Stimulated activated CD8-positive, alpha-beta memory T cell treated with anti-CD3 and anti-CD28 coated beads, Interleukin-12 subunit alpha, Interleukin-12 subunit beta, amount 100 ng/mL, for 24 hours (primary cell): Measurements from ENCODE around the gene SRRM3.
"Not testable (repeated sequence)": the region's sequence is repeated elsewhere in the genome, so short reads cannot be mapped to it uniquely, and the experiment has no call there.

ENCODE experiments used
- DNase-seq: peaks from one replicate; pipeline ENCODE4 v3.0.0-alpha.2; 2020; ENCODE audit errors: extremely low read depth

SRRM3 gene

GRCh38 chr7:76187272-76187671 is 14.4 kb upstream of the SRRM3 start:
- DNase-seq, result no peak

DNA sequence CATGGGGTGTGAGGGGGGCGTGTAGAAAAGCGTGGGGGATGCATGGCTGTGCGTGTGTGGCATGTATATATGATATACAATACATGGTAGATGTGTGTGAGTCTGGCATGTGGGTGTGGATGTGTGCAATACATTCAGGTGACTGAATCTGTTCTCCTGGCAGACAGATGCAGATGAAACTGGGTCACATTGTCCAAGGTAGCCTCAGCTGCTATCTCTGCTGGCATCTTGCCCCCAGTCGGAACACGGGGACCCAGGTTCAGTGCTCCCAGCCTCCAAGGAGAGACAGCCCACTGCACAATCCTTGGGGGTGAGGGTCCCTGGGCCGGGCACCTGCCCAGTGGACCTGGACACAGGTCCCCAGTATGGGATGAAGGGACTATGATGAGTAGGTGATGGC is 12.4 kb upstream of the SRRM3 start:
- no peak for DNase-seq

- DNase-seq, result no peak
These were observed 9.9 kb upstream of the SRRM3 start for GRCh38 chr7:76191783-76192240.

- no peak for DNase-seq
These were observed 8.2 kb upstream of the SRRM3 start for GRCh38 chr7:76193466-76193865.

DNA sequence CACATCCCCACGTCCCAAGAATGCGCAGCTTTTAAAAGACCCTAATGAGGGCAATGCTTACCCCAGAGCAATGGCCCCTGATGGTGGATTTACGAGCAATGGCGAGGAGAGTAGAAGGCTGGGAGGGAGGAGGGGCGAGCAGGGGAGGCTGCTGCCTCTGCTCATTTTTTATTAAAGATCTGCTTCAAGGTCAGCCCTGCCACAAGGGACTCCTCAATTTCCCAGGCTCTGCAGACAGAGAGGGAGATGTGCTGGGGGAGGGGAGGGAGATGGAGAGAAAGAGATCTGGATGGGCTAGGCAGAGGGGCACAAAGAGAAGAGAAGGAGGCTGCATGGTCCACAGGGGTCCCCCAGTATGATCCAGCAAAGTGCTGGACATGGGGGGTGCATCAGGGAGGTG is 7.8 kb upstream of the SRRM3 start:
- DNase-seq, result no peak

GRCh38 chr7:76196786-76197185 is 4.9 kb upstream of the SRRM3 start:
- no peak for DNase-seq

DNA sequence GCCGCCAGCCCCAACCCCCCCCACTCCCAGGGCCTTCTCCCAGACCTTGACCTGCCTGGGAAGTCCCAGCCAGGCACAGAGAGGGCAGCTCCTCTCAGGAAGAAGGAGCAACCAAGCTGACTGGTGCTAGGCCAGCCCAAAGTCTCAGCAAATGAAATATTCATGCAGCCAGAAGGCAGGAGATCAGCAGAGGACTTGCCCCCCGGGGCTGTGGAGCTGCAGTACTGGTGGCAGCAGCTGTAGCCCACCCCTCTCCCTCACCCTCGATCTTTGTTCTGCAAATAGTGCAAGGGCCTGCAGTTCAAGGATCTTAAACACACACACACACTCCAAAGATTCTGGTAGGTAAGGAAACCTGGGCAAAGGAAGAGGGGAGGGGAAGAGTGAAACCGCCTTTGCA is 3.5 kb upstream of the SRRM3 start:
- no peak for DNase-seq

DNA sequence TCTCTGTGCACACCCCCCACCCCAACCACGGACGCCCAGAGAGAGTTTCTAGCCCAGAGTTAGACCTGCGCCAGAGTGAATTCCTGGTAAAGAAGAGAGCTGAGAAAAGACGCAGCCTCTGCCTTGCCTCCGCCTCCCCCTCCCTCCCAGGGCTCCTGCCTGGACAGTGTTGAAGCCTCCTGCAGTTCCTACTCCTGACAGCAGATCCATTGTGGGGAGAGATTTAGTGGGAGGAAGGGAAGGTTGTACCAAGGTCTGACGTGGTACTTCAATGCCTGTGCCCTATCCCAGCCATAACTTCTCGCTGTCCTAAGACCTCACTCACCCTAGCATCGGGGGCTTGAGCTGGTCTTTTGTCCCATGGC is 952 bp downstream of the SRRM3 start:
- no peak for DNase-seq

- no peak for DNase-seq
These were observed 2.5 kb downstream of the SRRM3 start for GRCh38 chr7:76204147-76204546.

GRCh38 chr7:76206633-76207032 is 4.9 kb downstream of the SRRM3 start:
- DNase-seq, result no peak

DNA sequence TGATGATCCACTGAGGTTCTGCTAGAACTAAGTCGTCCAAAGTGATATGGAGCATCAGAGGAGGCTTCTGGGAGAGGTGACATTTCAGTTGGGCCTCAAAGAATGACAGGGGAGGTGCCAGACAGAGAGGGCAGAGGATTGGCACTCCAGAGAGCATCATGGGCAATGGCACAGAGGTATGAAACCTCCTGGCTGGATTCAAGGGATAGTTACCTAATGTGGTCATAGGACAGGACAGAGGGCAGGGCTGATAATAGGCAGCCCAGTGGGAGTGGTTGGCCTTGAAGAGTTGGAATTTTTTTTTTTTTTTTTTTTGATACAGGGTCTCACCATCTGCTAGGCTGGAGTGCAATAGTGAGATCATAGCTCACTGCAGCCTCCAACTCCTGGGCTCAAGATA is 7.6 kb downstream of the SRRM3 start:
- DNase-seq, result no peak

DNA sequence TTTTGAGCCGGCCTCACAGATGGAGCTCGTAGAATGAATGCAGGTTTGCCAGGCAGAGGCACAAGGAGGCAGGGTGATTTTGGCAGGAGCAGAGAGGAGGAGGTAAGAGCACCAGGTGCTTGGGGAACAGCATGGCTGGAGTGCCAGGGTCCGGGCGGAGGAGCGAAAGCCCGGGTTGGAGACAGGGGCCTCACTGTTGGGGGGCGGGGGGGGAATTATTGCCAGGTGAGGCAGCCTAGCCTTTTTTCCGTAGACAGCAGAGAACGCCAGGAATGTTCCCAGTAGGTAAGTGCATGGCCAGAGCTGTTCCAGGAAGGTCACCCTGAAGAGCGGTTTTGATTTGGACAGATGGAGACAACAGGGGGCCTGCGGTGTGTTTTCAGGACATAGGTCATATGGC is 9.5 kb downstream of the SRRM3 start:
- no peak for DNase-seq

- not testable (repeated sequence) for DNase-seq
These were observed 13.7 kb downstream of the SRRM3 start for GRCh38 chr7:76215349-76215748.

- DNase-seq, result no peak
These were observed 14.8 kb downstream of the SRRM3 start for GRCh38 chr7:76216381-76217082.

DNA sequence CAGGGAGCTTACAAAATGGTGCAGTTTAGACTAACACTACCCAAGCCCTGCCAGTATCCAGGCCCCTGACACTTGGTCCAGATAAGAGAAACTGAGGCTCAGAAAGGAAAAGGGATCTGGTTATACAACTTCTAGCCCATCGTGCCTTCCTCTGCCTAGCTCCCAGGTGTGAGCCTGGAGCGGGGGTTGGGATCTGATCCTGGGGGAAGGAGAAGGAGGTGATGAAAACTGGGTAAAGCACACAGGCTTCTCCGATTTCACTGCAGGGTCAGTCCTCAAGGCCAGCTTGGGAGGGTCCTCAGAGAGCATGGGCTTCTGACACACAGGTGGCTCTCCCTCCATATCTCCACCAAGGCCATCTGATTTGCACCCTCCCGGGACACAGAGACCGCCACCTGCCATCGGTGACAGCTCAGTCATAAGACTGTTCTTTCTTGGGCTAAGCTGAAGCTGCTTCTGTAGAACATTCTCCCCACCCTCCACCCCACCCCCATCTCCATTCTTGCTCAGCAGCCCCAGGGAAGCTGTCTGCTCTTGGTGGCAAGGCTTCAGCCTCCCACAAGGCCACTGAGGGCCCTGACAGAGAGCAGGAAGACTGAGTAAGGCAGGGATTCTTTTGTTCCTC is 16.4 kb downstream of the SRRM3 start:
- no peak for DNase-seq

DNA sequence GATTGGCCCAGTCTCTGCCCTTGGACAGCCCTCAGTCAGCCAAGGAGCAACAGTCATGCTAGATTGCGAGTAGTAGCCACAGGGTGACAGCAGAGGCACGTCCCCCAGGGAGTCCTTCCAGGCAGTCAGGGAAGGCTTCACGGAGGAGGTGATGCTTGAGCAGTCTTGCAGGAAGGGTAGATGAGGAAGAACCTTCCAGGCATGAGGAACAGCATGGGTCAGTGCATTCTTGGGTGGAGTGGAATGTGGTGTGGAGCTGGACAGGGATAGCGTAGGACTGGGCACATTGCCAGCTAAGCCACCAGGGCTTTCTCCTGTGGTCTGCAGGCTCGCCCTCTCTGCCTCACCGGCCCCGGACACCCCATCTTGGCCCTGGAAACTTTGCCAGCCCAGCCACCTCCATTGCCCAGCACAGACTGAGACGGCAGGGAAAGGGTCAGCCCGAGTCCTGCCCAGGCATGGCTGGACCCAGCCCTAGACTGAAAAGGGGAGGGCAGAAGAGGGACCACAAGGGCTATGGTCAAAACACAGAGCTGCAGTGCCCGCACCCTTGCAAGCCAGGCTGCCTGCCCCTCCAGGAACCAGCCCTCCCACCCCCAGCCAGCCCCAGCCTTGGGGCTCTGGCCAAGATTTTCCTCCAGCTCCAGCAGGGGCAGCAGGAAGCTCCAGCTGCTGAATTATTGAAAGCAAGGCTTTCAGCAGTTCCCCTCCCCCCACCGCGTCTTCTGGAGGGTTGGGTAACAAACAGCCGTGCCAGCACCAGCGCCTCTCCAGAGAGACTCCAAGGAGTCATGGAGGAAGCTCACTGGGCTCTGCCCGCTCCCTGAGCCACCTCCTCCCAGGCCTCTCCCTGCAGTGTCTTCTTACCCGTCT is 18.7 kb downstream of the SRRM3 start:
- no peak for DNase-seq

- no peak for DNase-seq
These were observed 20.6 kb downstream of the SRRM3 start for GRCh38 chr7:76222333-76222732.

DNA sequence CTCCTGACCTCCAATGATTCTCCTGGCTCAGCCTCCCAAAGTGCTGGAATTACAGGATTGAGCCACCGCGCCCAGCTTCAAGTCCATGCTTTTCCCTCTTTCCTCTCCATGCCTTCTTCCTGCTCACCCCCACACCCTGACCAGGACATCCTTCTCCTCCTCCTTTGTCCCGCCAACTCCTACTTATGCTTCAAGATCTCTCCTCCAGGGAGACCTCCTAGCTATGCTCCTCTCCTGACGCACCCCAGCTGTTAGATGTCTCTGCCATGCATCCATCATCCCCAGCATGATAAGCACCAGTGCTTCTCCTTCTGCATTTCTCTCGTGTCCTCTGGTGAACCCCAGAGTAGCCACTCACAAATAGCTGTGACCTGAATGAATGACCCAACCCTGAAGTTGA is 21.1 kb downstream of the SRRM3 start:
- no peak for DNase-seq

DNA sequence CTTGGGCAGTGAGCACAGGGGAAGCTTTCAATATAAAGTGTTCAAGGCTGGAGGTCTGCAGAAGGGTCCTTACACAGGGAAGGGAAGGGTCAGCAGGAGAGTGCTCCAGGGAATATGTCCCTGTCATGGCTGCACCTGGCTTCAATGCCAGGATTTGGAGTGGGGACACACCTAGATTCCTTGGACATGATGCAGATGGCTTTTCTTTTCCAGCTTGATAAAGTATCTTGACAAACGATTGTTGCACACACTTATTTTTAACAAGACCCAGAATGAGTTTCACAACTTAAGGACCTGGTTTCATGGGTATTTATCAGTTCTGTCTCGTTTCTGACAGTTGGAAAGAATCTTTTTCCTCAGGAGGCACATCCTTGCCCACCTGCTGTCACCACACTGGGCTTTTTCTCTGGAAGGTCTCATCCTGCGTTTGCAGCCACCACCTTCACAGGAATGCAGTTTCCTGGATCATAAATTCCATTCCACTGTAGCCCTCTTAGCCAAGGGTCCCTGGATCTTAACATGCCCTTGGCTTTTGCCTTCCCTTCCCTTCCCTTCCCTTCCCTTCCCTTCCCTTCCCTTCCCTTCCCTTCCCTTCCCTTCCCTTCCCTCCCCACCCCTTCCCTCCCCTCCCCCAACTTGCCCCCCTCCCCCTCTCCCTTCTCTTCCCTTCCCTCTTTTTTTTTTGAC is 21.7 kb downstream of the SRRM3 start:
- DNase-seq, result no peak

DNA sequence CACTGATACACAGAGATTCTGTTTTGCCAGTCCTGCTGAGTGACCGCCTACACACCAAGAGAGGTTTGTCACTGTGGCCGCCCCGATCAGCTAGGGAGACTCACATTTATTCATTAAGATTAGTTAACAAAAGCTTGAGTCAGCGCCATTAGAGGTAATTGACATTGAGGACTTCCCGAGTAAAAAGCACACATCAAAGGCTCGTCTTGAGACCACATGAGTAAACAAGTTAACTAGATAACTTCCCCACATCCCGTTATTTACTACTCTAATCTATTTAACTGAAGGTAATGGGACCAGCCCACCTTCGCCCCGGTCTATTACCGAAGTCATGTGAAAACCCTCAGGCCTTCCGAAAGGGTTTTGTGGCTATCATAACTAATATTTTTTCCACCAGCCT is 23.0 kb downstream of the SRRM3 start:
- DNase-seq, result no peak

DNA sequence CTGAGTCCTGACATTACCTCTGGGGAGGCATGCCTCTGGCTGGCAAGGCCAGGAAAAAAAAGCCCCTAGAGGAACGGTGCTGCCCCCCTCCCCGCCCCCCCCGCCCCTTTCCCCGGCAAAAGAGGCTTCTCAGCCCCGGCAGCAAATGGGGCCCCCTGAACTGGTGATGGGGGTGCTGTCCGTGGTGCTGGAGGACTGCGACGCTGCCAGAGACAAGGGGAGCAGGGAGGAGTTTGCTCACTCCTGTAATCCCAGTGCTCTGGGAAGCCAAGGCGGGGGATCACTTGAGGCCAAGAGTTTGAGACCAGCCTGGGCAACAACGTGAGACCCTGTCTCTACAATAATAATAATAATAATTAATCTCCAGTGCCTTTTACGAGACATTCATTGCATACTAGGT is 23.7 kb downstream of the SRRM3 start:
- DNase-seq, result no peak

DNA sequence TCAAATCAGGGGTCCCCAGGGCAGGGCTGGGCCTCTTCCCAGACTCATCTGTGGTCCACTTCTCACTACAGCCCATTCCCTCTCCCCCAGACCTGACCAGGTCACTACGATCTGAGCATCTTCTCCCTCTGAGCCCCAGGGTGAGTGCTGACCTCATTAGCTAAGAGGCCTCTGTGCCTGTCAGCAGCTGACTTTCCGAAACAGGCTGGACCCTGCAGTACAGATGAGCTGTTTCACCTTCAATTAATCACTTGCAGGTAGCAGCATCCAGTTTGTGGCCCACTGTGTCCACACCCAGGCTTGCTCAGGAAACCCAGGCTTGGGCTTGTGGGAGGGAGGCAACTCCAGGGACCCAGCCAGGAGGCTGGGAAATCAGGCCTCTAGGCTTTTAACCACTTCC is 24.3 kb downstream of the SRRM3 start:
- DNase-seq, result no peak
